ENCODE data around the gene SLC25A26. TPM values are rescaled to one million over a fixed set of nuclear protein-coding genes. Genes with fewer than 3 reads are reported as not detected.

Gene SLC25A26
- total and polyA plus RNA-seq, 2 of the 13 experiments (the other 11 are each of a cell fraction or from before 2014, with no cell fraction given) = 23.1 to 32.7 TPM

DNA sequence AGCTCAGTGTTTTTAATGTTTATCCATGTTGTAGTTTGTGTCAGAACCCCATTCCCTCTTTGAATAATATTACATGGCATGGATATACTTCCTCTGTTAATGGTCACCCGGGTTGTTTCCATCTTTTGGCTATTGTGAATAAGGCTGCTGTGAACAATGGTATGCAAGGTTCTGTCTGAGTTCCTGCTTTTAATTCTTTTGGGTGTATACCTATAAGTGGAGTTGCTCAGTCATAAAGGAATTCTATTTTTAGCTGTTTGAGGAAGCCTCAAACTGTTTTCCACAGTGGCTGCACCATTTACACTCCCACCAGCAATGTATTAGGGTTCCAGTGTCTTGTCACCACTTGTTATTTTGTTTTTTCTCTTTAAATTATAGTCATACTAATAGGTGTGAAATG is 99.6 kb downstream of the SLC25A26 start:
- Histone ChIP-seq H3K9me3 (ENCODE audit: low read length) (no peaks in the 10 kb centered on the region), H3K36me3 (replicated peaks in 1 of 2; ENCODE audit: control insufficient read depth in 1 of 2, insufficient read depth in 2 of 2, low read length in 2 of 2) (no peaks in the 10 kb centered on the region), H3K27me3 (ENCODE audit: control insufficient read depth in 1 of 2, insufficient read depth in 2 of 2, low read length in 2 of 2) (no peaks in the 10 kb centered on the region), H3K9ac (ENCODE audit: insufficient read depth, low read depth, low read length) (no peak overlapping the region), H3K79me2 (ENCODE audit: insufficient read depth, low read length) (no peaks in the 10 kb centered on the region), H2AFZ (ENCODE audit: low read length) (no peak overlapping the region), H4K20me1 (ENCODE audit: insufficient read depth, low read length) (no peaks in the 10 kb centered on the region), H3K27ac (ENCODE audit: extremely low read length, insufficient read depth, low read length) (no peak overlapping the region), H3K4me1 (ENCODE audit: insufficient read depth, low read length) (no peaks in the 10 kb centered on the region), H3K4me2 (ENCODE audit: low read depth, low read length) (no peak overlapping the region), H3K4me3 (replicated peaks in 1 of 3; ENCODE audit: insufficient read depth in 1 of 3, low read depth in 2 of 3, low read length in 3 of 3) (no peak overlapping the region)
- 100% methylated on average over 1 of the region's 1 CpG for WGBS (ENCODE audit: low lambda C conversion rate)
- ATAC-seq (no peak), FAIRE-seq (no peak), DNase-seq (ENCODE audit: low spot score) (no peak)
- ChIA-PET CTCF (ENCODE audit: low intra/inter-chr PET ratio, low total read pairs) (no interaction called here), POLR2A (no interaction called here)
- intact Hi-C loops (cut with micrococcal nuclease; ENCODE audit: unreplicated experiment) (no loop called here), in situ Hi-C loops (cut with HindIII; ENCODE audit: extremely low pct_ligation_motif_present, low pct_unique_long_range_greater_than_20kb) (no loop called here)
- TF ChIP-seq ZNF619 (CRISPR knock-in tag; IDR thresholded peaks at IDR 0.05) (no peak), ZBTB38 (CRISPR knock-in tag; IDR thresholded peaks at IDR 0.05) (no peak), RFXANK (CRISPR knock-in tag; IDR thresholded peaks at IDR 0.05) (no peak), ZNF383 (CRISPR knock-in tag; IDR thresholded peaks at IDR 0.05; ENCODE audit: borderline replicate concordance) (no peak), PLRG1 (conservative IDR thresholded peaks at IDR 0.05) (no peak), SAP130 (CRISPR knock-in tag; IDR thresholded peaks at IDR 0.05; ENCODE audit: low read depth) (no peak), FOSL1 (CRISPR knock-in tag; IDR thresholded peaks at IDR 0.05; ENCODE audit: borderline replicate concordance) (no peak), ZFP82 (CRISPR knock-in tag; IDR thresholded peaks at IDR 0.05; ENCODE audit: borderline replicate concordance) (no peak)
- TF ChIP-seq, protein P1, sequence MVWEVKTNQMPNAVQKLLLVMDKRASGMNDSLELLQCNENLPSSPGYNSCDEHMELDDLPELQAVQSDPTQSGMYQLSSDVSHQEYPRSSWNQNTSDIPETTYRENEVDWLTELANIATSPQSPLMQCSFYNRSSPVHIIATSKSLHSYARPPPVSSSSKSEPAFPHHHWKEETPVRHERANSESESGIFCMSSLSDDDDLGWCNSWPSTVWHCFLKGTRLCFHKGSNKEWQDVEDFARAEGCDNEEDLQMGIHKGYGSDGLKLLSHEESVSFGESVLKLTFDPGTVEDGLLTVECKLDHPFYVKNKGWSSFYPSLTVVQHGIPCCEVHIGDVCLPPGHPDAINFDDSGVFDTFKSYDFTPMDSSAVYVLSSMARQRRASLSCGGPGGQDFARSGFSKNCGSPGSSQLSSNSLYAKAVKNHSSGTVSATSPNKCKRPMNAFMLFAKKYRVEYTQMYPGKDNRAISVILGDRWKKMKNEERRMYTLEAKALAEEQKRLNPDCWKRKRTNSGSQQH (CRISPR knock-in tag; IDR thresholded peaks at IDR 0.05; ENCODE audit: low read depth) = no peak
- no TSS peak for BruUV-seq (replicated peaks)

DNA sequence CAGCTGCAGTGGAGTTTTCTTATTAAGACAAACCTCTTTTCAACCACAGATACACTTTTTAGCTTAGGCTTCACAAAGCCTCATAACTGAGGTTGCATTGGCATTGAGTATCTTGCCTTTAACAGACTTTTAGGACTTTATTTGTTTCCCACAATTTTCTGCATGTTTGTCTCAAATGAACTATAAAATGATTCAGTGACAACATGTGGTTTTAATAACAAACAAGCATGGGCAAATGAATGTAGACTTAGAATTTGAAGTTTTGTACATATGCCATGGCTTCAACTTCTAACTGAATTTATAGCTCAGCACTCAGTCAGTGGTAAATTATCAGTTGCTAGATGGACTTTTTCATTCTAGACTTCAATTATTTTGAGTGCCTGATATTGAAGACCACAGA is 101.6 kb downstream of the SLC25A26 start:
- Histone ChIP-seq H3K4me1 (ENCODE audit: insufficient read depth, low read length) (no peaks in the 10 kb centered on the region), H3K4me2 (ENCODE audit: low read depth, low read length) (no peak overlapping the region), H3K27ac (ENCODE audit: extremely low read length, insufficient read depth, low read length) (no peak overlapping the region), H2AFZ (ENCODE audit: low read length) (no peak overlapping the region), H4K20me1 (ENCODE audit: insufficient read depth, low read length) (no peaks in the 10 kb centered on the region), H3K9me3 (ENCODE audit: low read length) (no peaks in the 10 kb centered on the region), H3K4me3 (replicated peaks in 1 of 3; ENCODE audit: insufficient read depth in 1 of 3, low read depth in 2 of 3, low read length in 3 of 3) (no peak overlapping the region), H3K9ac (ENCODE audit: insufficient read depth, low read depth, low read length) (no peak overlapping the region), H3K27me3 (ENCODE audit: control insufficient read depth in 1 of 2, insufficient read depth in 2 of 2, low read length in 2 of 2) (no peaks in the 10 kb centered on the region), H3K36me3 (replicated peaks in 1 of 2; ENCODE audit: control insufficient read depth in 1 of 2, insufficient read depth in 2 of 2, low read length in 2 of 2) (no peaks in the 10 kb centered on the region), H3K79me2 (ENCODE audit: insufficient read depth, low read length) (no peaks in the 10 kb centered on the region)
- in situ Hi-C loops (cut with HindIII; ENCODE audit: extremely low pct_ligation_motif_present, low pct_unique_long_range_greater_than_20kb) (no loop called here), intact Hi-C loops (cut with micrococcal nuclease; ENCODE audit: unreplicated experiment) (no loop called here)
- ATAC-seq = no peak
- ChIA-PET POLR2A (no interaction called here), CTCF (ENCODE audit: low intra/inter-chr PET ratio, low total read pairs) (no interaction called here)
- BruUV-seq (replicated peaks) = no TSS peak
- FAIRE-seq = no peak
- no peak for DNase-seq (ENCODE audit: low spot score)
- TF ChIP-seq SALL1 (CRISPR knock-in tag; IDR thresholded peaks at IDR 0.05) = no peak
- no peak for TF ChIP-seq SAP130 (CRISPR knock-in tag; IDR thresholded peaks at IDR 0.05; ENCODE audit: low read depth)
- TF ChIP-seq, protein P2, sequence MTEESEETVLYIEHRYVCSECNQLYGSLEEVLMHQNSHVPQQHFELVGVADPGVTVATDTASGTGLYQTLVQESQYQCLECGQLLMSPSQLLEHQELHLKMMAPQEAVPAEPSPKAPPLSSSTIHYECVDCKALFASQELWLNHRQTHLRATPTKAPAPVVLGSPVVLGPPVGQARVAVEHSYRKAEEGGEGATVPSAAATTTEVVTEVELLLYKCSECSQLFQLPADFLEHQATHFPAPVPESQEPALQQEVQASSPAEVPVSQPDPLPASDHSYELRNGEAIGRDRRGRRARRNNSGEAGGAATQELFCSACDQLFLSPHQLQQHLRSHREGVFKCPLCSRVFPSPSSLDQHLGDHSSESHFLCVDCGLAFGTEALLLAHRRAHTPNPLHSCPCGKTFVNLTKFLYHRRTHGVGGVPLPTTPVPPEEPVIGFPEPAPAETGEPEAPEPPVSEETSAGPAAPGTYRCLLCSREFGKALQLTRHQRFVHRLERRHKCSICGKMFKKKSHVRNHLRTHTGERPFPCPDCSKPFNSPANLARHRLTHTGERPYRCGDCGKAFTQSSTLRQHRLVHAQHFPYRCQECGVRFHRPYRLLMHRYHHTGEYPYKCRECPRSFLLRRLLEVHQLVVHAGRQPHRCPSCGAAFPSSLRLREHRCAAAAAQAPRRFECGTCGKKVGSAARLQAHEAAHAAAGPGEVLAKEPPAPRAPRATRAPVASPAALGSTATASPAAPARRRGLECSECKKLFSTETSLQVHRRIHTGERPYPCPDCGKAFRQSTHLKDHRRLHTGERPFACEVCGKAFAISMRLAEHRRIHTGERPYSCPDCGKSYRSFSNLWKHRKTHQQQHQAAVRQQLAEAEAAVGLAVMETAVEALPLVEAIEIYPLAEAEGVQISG (CRISPR knock-in tag; IDR thresholded peaks at IDR 0.05) = no peak
- TF ChIP-seq, protein P3, sequence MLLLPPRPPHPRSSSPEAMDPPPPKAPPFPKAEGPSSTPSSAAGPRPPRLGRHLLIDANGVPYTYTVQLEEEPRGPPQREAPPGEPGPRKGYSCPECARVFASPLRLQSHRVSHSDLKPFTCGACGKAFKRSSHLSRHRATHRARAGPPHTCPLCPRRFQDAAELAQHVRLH (CRISPR knock-in tag; IDR thresholded peaks at IDR 0.05; ENCODE audit: borderline replicate concordance, low read depth) = no peak
- TF ChIP-seq KDM6A (CRISPR knock-in tag; IDR thresholded peaks at IDR 0.05; ENCODE audit: low read depth) = no peak
- no peak for TF ChIP-seq ZNF572 (CRISPR knock-in tag; IDR thresholded peaks at IDR 0.05)
- TF ChIP-seq PRPF4 (IDR thresholded peaks at IDR 0.05; ENCODE audit: low read depth, low read length, poor library complexity, severe bottlenecking) = no peak
- TF ChIP-seq ZNF629 (CRISPR knock-in tag; conservative IDR thresholded peaks at IDR 0.05) = no peak
- TF ChIP-seq ZNF737 (CRISPR knock-in tag; IDR thresholded peaks at IDR 0.05; ENCODE audit: borderline replicate concordance) = no peak
